ENCODE data around the gene PRR18.

DNA sequence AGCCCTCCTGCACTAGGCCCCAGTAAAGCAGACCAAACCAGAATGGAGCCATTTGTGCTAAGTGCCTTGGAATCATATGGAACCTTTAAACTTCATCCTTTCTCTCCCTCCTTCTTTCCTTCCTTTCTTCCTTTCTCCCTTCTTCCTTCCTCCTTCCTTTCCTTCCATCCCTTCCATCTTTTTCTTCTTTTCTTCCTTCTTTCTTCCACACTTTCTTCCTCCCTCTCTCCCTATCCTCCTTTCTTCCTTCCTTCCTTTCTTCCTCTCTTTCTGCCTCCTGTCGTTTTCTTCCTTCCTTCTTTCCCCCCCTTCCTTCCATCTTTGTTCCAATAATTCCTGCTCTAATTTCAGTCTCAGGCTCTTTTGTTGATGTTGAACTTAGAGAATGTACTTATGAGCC lies 45.3 kb upstream of the PRR18 start:
- no peak for TF ChIP-seq CTCF (IDR thresholded peaks at IDR 0.05)
- no peak for TF ChIP-seq POLR2AphosphoS5 (IDR thresholded peaks at IDR 0.05; ENCODE audit: low read depth, low read length)
